Spleen (tissue), 7 donors: ENCODE measurements around the gene C10orf105.

Experiments
- CTCF ChIP-seq, 11 experiments: fragments of 200-600 bp in 7 of 11; fragments of 450-650 bp in 4 of 11; sonication (generic) in 4 of 11; IDR thresholded peaks in 8 of 11; conservative IDR thresholded peaks in 3 of 11; 1 replicate in 7 of 11; 2 replicates in 4 of 11; pipeline versions ENCODE4 v1.4.0 to v1.8.0; 2016 to 2021; ENCODE audit warnings: antibody characterized with exemption in 11 of 11, inconsistent platforms in 4 of 11, mild to moderate bottlenecking in 1 of 11
- POLR2A ChIP-seq, 3 donors: fragments of 450-650 bp; IDR thresholded peaks; one replicate each; pipeline ENCODE4 v1.5.1; 2017; ENCODE audit warnings: antibody characterized with exemption in 3 of 3, mild to moderate bottlenecking in 1 of 3
- POLR2AphosphoS5 ChIP-seq, 3 donors: sonication (generic); formaldehyde crosslinking; IDR thresholded peaks; one replicate each; pipeline ENCODE4 v1.5.1; 2017; ENCODE audit warnings: antibody characterized with exemption in 3 of 3
- donor health status: DM: no; HTN: no; CAD: no; lungs with moderate emphysema.
- donor health status: DM: no; HTN: no; CAD: no.
- donor health status: DM: no; HTN: no; CAD: no.

- TF ChIP-seq CTCF (IDR thresholded peaks at IDR 0.05 in 8 of 11, conservative IDR thresholded peaks at IDR 0.05 in 3 of 11) = no peak
- no peak for TF ChIP-seq POLR2A (IDR thresholded peaks at IDR 0.05)
- TF ChIP-seq POLR2AphosphoS5 (IDR thresholded peaks at IDR 0.05) = peak in 1 of 3 donors; percentile 25
These were observed 9.1 kb downstream of the C10orf105 start for GRCh38 chr10:71710519-71710918.
